GM18868 (cell line): ENCODE data around the gene WDR53.
"Not testable (repeated sequence)": the region's sequence is repeated elsewhere in the genome, so short reads cannot be mapped to it uniquely, and the experiment has no call there.

Experiments used
- ATAC-seq: cut with Tn5 transposase; IDR thresholded peaks from one replicate; pipeline ENCODE4 v1.9.1; 2021; ENCODE audit warnings: mild to moderate bottlenecking, moderate library complexity; ENCODE audit not compliant: unreplicated experiment

Gene WDR53

GRCh38 chr3:196568246-196569002 is at the start of gene WDR53, which contains the start of gene FBXO45:
TSS of gene WDR53 (minus strand) at chr3:196568554. CDS start at chr3:196561475, 7,079 bp downstream.
TSS of gene FBXO45 (plus strand) at chr3:196568660. CDS start at chr3:196568985, 325 bp downstream.
- ATAC-seq = peak; percentile 89

GRCh38 chr3:196617256-196617655 is 48.9 kb upstream of the WDR53 start:
- no peak for ATAC-seq

- not testable (repeated sequence) for ATAC-seq
Observed at GRCh38 chr3:196615234-196615633, 46.9 kb upstream of the WDR53 start.

- no peak for ATAC-seq
Observed at GRCh38 chr3:196611761-196612483, 43.6 kb upstream of the WDR53 start.

- no peak for ATAC-seq
Observed at GRCh38 chr3:196609805-196610515, 41.6 kb upstream of the WDR53 start.

GRCh38 chr3:196609343-196609775 is 41.0 kb upstream of the WDR53 start:
- peak; percentile 77 for ATAC-seq

GRCh38 chr3:196608693-196609092 is 40.3 kb upstream of the WDR53 start:
- ATAC-seq = no peak

GRCh38 chr3:196604548-196604947 is 36.2 kb upstream of the WDR53 start:
- ATAC-seq = no peak

- no peak for ATAC-seq
Observed at GRCh38 chr3:196603683-196604082, 35.3 kb upstream of the WDR53 start.

- ATAC-seq = no peak
Observed at GRCh38 chr3:196602673-196603072, 34.3 kb upstream of the WDR53 start.

GRCh38 chr3:196600359-196600758 is 32.0 kb upstream of the WDR53 start:
- no peak for ATAC-seq

GRCh38 chr3:196599734-196600128 is 31.4 kb upstream of the WDR53 start:
- no peak for ATAC-seq

GRCh38 chr3:196597971-196598733 is 29.8 kb upstream of the WDR53 start:
- ATAC-seq = not testable (repeated sequence)

GRCh38 chr3:196596355-196596754 is 28.0 kb upstream of the WDR53 start:
- ATAC-seq = no peak

GRCh38 chr3:196590279-196590678 is 21.9 kb upstream of the WDR53 start:
- no peak for ATAC-seq

- ATAC-seq = no peak
Observed at GRCh38 chr3:196585044-196585757, 16.8 kb upstream of the WDR53 start.

GRCh38 chr3:196572389-196572788 is 4.0 kb upstream of the WDR53 start:
- no peak for ATAC-seq

- ATAC-seq = not testable (repeated sequence)
Observed at GRCh38 chr3:196570332-196570731, 2.0 kb upstream of the WDR53 start.

- peak; percentile 39 for ATAC-seq
Observed at GRCh38 chr3:196569003-196569516, 706 bp upstream of the WDR53 start.

- ATAC-seq = no peak
Observed at GRCh38 chr3:196563721-196564225, 4.6 kb downstream of the WDR53 start.
